HEK293 (cell line): ENCODE measurements around the gene TTC4.

Experiments
- CTCF ChIP-seq: fragments of 450-650 bp; formaldehyde crosslinking; IDR thresholded peaks from 2 replicates; pipeline ENCODE4 v1.5.1; 2016; ENCODE audit warnings: missing biosample characterization, missing genetic modification characterization
- ZBTB11 ChIP-seq: fragments of 450-650 bp; formaldehyde crosslinking; conservative IDR thresholded peaks from 2 replicates; pipeline ENCODE4 v1.5.1; 2016; ENCODE audit warnings: low read depth, missing biosample characterization, missing genetic modification characterization
- ZBTB7A ChIP-seq: fragments of 450-650 bp; formaldehyde crosslinking; IDR thresholded peaks from 2 replicates; pipeline ENCODE4 v1.5.1; 2016; ENCODE audit warnings: low read depth, missing biosample characterization, missing genetic modification characterization
- ZNF2 ChIP-seq: fragments of 450-650 bp; formaldehyde crosslinking; IDR thresholded peaks from 2 replicates; pipeline ENCODE4 v1.5.1; 2016; ENCODE audit warnings: missing biosample characterization, missing genetic modification characterization
- ZNF214 ChIP-seq: fragments of 450-650 bp; formaldehyde crosslinking; IDR thresholded peaks from 2 replicates; pipeline ENCODE4 v1.5.1; 2017; ENCODE audit warnings: missing biosample characterization, mild to moderate bottlenecking, missing genetic modification characterization, borderline replicate concordance
- ZNF280D ChIP-seq: fragments of 450-650 bp; formaldehyde crosslinking; IDR thresholded peaks from 2 replicates; pipeline ENCODE4 v1.5.1; 2016; ENCODE audit warnings: missing biosample characterization, missing genetic modification characterization
- ZNF394 ChIP-seq: fragments of 450-650 bp; formaldehyde crosslinking; IDR thresholded peaks from 2 replicates; pipeline ENCODE4 v1.5.1; 2016; ENCODE audit warnings: missing biosample characterization, missing genetic modification characterization, mild to moderate bottlenecking, moderate library complexity, borderline replicate concordance
- ZNF558 ChIP-seq: fragments of 450-650 bp; formaldehyde crosslinking; IDR thresholded peaks from 2 replicates; pipeline ENCODE4 v1.5.1; 2016; ENCODE audit warnings: missing biosample characterization, missing genetic modification characterization

GRCh38 chr1:54698346-54698745 lies 17.3 kb upstream of the TTC4 start:
- TF ChIP-seq CTCF (tag by site-specific recombination) (no peak), ZBTB7A (tag by site-specific recombination) (no peak), ZNF214 (no peak), ZNF558 (tag by site-specific recombination) (no peak), ZNF2 (no peak), ZNF394 (tag by site-specific recombination) (no peak), ZBTB11 (no peak), ZNF280D (no peak)
